OCI-LY1 (cell line): ENCODE results near the gene NFIX.
"Not testable (repeated sequence)": the region's sequence is repeated elsewhere in the genome, so short reads cannot be mapped to it uniquely, and the experiment has no call there.

ENCODE experiments used
- CTCF ChIP-seq: fragments of 200-600 bp; sonication (generic), shearing (Covaris generic); IDR thresholded peaks from 2 replicates; pipeline ENCODE4 v1.5.1; 2017; ENCODE audit warnings: mild to moderate bottlenecking, antibody characterized with exemption, low read length, moderate library complexity, mixed read lengths
- EZH2 ChIP-seq: fragments of 200-600 bp; sonication (generic), shearing (Covaris generic); IDR thresholded peaks from 2 replicates; pipeline ENCODE4 v1.8.0; 2017; ENCODE audit warnings: borderline replicate concordance, mixed run types, mild to moderate bottlenecking, antibody characterized with exemption, low read length, moderate library complexity, mixed read lengths

- not testable (repeated sequence) for TF ChIP-seq CTCF, EZH2
Measured at GRCh38 chr19:12955575-12955974, 39.7 kb upstream of the NFIX start.
